ENCODE data around the gene COMP. TPM values are rescaled to one million over a fixed set of nuclear protein-coding genes. Genes with fewer than 3 reads are reported as not detected.

Gene COMP
- total RNA-seq, 1 experiment from 2014 or later: 0.13 TPM

DNA sequence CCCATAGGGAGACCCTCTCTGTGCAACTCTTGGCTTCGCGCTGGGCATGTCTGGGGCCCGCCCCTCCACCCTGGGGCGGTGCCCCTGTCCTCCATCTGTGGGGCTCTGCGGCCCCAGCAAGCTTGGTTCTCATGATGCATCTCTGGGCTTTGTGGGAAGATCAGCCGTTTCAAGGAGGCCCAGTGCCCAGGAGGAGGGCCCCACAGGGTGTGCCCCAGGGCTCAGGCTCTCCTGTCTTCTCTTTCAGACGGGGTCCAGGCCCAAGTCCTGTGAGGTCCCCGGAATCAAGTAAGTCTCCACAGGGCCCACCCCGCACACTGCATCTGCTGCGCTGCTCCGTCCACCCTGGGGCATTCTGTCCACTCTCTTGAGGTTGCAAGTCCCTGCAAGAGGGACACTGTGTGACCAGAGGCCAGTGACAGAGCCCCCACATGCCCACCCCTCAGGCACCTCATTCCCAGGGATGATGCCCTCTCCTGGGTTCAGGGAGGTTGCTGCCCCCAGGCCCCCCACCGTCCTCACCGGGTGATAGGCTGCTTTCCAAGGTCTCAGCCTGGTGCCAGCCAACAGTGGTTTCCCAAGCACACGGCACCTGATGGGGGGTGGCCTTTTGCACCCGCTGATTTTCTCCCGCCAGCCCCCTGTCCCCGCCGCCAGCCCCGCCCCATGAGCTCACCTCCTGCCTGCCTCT lies 31.7 kb downstream of the COMP start:
- Mint-ChIP-seq H3K4me1 (peaks cover 2% of the 10 kb centered on the region; the same call in 1 of the 2 replicates), H3K27ac (no peak overlapping the region), H3K27me3 (ENCODE audit: low read depth) (peaks cover 32% of the 10 kb centered on the region), H3K36me3 (peaks cover 2% of the 10 kb centered on the region; the same call in 1 of the 2 replicates), H3K4me3 (no peak overlapping the region), H3K9me3 (no peaks in the 10 kb centered on the region)
- ATAC-seq: no peak
- CTCF ChIA-PET: interaction anchor here (1.0 to 1.5 kb wide), 3 partner anchors 13 to 290 kb away, joined by 3 to 5 read pairs (median 3); no protein-coding TSS in a partner anchor
- DNase-seq (ENCODE audit: low spot score): no peak
- POLR2A ChIA-PET: no interaction called here
- TF ChIP-seq TEAD1 (CRISPR knock-in tag; IDR thresholded peaks at IDR 0.05): no peak
- TF ChIP-seq, protein P1, sequence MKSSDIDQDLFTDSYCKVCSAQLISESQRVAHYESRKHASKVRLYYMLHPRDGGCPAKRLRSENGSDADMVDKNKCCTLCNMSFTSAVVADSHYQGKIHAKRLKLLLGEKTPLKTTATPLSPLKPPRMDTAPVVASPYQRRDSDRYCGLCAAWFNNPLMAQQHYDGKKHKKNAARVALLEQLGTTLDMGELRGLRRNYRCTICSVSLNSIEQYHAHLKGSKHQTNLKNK (CRISPR knock-in tag; IDR thresholded peaks at IDR 0.05): no peak
- TF ChIP-seq ZBTB21 (CRISPR knock-in tag; IDR thresholded peaks at IDR 0.05; ENCODE audit: borderline replicate concordance): no peak
- TF ChIP-seq ZNF416 (CRISPR knock-in tag; IDR thresholded peaks at IDR 0.05): no peak
- TF ChIP-seq, protein P2, sequence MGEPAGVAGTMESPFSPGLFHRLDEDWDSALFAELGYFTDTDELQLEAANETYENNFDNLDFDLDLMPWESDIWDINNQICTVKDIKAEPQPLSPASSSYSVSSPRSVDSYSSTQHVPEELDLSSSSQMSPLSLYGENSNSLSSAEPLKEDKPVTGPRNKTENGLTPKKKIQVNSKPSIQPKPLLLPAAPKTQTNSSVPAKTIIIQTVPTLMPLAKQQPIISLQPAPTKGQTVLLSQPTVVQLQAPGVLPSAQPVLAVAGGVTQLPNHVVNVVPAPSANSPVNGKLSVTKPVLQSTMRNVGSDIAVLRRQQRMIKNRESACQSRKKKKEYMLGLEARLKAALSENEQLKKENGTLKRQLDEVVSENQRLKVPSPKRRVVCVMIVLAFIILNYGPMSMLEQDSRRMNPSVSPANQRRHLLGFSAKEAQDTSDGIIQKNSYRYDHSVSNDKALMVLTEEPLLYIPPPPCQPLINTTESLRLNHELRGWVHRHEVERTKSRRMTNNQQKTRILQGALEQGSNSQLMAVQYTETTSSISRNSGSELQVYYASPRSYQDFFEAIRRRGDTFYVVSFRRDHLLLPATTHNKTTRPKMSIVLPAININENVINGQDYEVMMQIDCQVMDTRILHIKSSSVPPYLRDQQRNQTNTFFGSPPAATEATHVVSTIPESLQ (CRISPR knock-in tag; IDR thresholded peaks at IDR 0.05): no peak
- no peak for TF ChIP-seq ELF4 (CRISPR knock-in tag; IDR thresholded peaks at IDR 0.05; ENCODE audit: low read depth)
- no peak for TF ChIP-seq ARID4B (CRISPR knock-in tag; IDR thresholded peaks at IDR 0.05; ENCODE audit: borderline replicate concordance)

GRCh38 chr19:18756896-18757295 lies 34.2 kb downstream of the COMP start:
- ChIA-PET CTCF (no interaction called here), POLR2A (no interaction called here)
- Mint-ChIP-seq H3K4me1 (no peaks in the 10 kb centered on the region), H3K9me3 (no peaks in the 10 kb centered on the region), H3K27ac (no peak overlapping the region), H3K4me3 (no peak overlapping the region), H3K36me3 (peaks cover 9% of the 10 kb centered on the region), H3K27me3 (ENCODE audit: low read depth) (peaks cover 12% of the 10 kb centered on the region)
- ATAC-seq (no peak), DNase-seq (ENCODE audit: low spot score) (no peak)
- TF ChIP-seq NFATC4 (CRISPR knock-in tag; IDR thresholded peaks at IDR 0.05): no peak
- no peak for TF ChIP-seq OVOL2 (CRISPR knock-in tag; IDR thresholded peaks at IDR 0.05; ENCODE audit: borderline replicate concordance)
- TF ChIP-seq JUN (CRISPR knock-in tag; IDR thresholded peaks at IDR 0.05): no peak
- TF ChIP-seq ATF1 (CRISPR knock-in tag; IDR thresholded peaks at IDR 0.05): no peak
- no peak for TF ChIP-seq NFE2L1 (CRISPR knock-in tag; IDR thresholded peaks at IDR 0.05)
- TF ChIP-seq CBFB (CRISPR knock-in tag; IDR thresholded peaks at IDR 0.05; ENCODE audit: low read depth): no peak
- TF ChIP-seq, protein P3, sequence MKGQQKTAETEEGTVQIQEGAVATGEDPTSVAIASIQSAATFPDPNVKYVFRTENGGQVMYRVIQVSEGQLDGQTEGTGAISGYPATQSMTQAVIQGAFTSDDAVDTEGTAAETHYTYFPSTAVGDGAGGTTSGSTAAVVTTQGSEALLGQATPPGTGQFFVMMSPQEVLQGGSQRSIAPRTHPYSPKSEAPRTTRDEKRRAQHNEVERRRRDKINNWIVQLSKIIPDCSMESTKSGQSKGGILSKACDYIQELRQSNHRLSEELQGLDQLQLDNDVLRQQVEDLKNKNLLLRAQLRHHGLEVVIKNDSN (CRISPR knock-in tag; IDR thresholded peaks at IDR 0.05): no peak
- TF ChIP-seq, protein P4, sequence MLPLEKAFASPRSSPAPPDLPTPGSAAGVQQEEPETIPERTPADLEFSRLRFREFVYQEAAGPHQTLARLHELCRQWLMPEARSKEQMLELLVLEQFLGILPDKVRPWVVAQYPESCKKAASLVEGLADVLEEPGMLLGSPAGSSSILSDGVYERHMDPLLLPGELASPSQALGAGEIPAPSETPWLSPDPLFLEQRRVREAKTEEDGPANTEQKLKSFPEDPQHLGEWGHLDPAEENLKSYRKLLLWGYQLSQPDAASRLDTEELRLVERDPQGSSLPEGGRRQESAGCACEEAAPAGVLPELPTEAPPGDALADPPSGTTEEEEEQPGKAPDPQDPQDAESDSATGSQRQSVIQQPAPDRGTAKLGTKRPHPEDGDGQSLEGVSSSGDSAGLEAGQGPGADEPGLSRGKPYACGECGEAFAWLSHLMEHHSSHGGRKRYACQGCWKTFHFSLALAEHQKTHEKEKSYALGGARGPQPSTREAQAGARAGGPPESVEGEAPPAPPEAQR (CRISPR knock-in tag; IDR thresholded peaks at IDR 0.05): no peak
- no peak for TF ChIP-seq KAT7 (CRISPR knock-in tag; IDR thresholded peaks at IDR 0.05; ENCODE audit: borderline replicate concordance)
- no peak for TF ChIP-seq PRRX2 (CRISPR knock-in tag; IDR thresholded peaks at IDR 0.05)
- TF ChIP-seq EMX1 (CRISPR knock-in tag; IDR thresholded peaks at IDR 0.05): no peak
- no peak for TF ChIP-seq RORB (CRISPR knock-in tag; IDR thresholded peaks at IDR 0.05)
- no peak for TF ChIP-seq ESRRA (CRISPR knock-in tag; IDR thresholded peaks at IDR 0.05; ENCODE audit: borderline replicate concordance)
- TF ChIP-seq ZNF281 (CRISPR knock-in tag; IDR thresholded peaks at IDR 0.05): no peak
- no peak for TF ChIP-seq ZNF263 (CRISPR knock-in tag; IDR thresholded peaks at IDR 0.05; ENCODE audit: low read depth)
- TF ChIP-seq, protein P5, sequence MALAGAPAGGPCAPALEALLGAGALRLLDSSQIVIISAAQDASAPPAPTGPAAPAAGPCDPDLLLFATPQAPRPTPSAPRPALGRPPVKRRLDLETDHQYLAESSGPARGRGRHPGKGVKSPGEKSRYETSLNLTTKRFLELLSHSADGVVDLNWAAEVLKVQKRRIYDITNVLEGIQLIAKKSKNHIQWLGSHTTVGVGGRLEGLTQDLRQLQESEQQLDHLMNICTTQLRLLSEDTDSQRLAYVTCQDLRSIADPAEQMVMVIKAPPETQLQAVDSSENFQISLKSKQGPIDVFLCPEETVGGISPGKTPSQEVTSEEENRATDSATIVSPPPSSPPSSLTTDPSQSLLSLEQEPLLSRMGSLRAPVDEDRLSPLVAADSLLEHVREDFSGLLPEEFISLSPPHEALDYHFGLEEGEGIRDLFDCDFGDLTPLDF (CRISPR knock-in tag; IDR thresholded peaks at IDR 0.05): no peak

Data from WTC11 (cell line).